IMR-90 (cell line): ENCODE data around the gene ARHGEF38. TPM values are rescaled to one million over a fixed set of nuclear protein-coding genes. Genes with fewer than 3 reads are reported as not detected.

Experiments used
- ATAC-seq: fragments of 200-7000 bp; cut with Tn5 transposase; 2 replicates; pipeline ENCODE4 v1.9.1; 2020; ENCODE audit warnings: low read depth, mild to moderate bottlenecking, moderate library complexity
- BruUV-seq: library from RNA; stranded (reverse); fragments of 400-500 nt; replicated peaks from 2 replicates; lab custom pipeline; 2021; lab: Mats Ljungman, UMichigan
- CTCF ChIA-PET: fragments of 300-600 bp; formaldehyde crosslinking; extraction: SDS; loops from one replicate; lab custom pipeline; 2021; ENCODE audit warnings: antibody characterized with exemption; lab: Yijun Ruan, JAX
- POLR2A ChIA-PET: fragments of 300-600 bp; sonication (Branson Sonifier 250); formaldehyde crosslinking; loops from one replicate; lab custom pipeline; 2022; ENCODE audit warnings: antibody characterized with exemption; ENCODE audit not compliant: unreplicated experiment; lab: Charles Lee
- DNase-seq: peaks from one replicate; pipeline ENCODE4 v3.0.0; 2013
- H2AFZ ChIP-seq: replicated peaks from 2 replicates; pipeline ENCODE3; 2013; ENCODE audit warnings: low read length, mild to moderate bottlenecking; ENCODE audit not compliant: poor library complexity
- H2AK5ac ChIP-seq: 2 replicates; pipeline ENCODE4 v1.6.1; 2013; ENCODE audit warnings: low read depth, low read length, inconsistent platforms
- H2AK9ac ChIP-seq: replicated peaks from 2 replicates; pipeline ENCODE3; 2013; ENCODE audit warnings: mild to moderate bottlenecking, low read depth, low read length, moderate library complexity; ENCODE audit not compliant: poor library complexity
- H2BK120ac ChIP-seq: 2 replicates; pipeline ENCODE4 v1.6.1; 2013; ENCODE audit warnings: low read depth, low read length, inconsistent platforms
- H2BK15ac ChIP-seq: 3 replicates; pipeline ENCODE4 v1.6.1; 2013; ENCODE audit warnings: low read depth, low read length, inconsistent platforms
- H2BK20ac ChIP-seq: 2 replicates; pipeline ENCODE4 v1.6.1; 2013; ENCODE audit warnings: low read depth, mild to moderate bottlenecking, inconsistent platforms, low read length, moderate library complexity
- H2BK5ac ChIP-seq: 2 replicates; pipeline ENCODE4 v1.6.1; 2013; ENCODE audit warnings: mild to moderate bottlenecking, low read depth, low read length, inconsistent platforms; ENCODE audit not compliant: poor library complexity, severe bottlenecking
- H3K14ac ChIP-seq: replicated peaks from 2 replicates; pipeline ENCODE4 v1.6.1; 2013; ENCODE audit warnings: low read depth, low read length, inconsistent platforms
- H3K18ac ChIP-seq: 2 replicates; pipeline ENCODE4 v1.6.1; 2013; ENCODE audit warnings: low read depth, low read length, control low read depth
- H3K23ac ChIP-seq: 2 replicates; pipeline ENCODE4 v1.6.1; 2013; ENCODE audit warnings: low read depth, low read length, inconsistent platforms
- H3K27ac ChIP-seq: 2 replicates; pipeline ENCODE4 v1.5.1; 2013; ENCODE audit warnings: mild to moderate bottlenecking, control low read depth, low read length; ENCODE audit not compliant: insufficient read depth
- H3K27me3 ChIP-seq: 2 replicates; pipeline ENCODE4 v1.6.1; 2013; ENCODE audit warnings: low read length; ENCODE audit not compliant: control insufficient read depth, insufficient read depth
- H3K36me3 ChIP-seq: 2 replicates; pipeline ENCODE4 v1.6.1; 2013; ENCODE audit warnings: low read length, mixed read lengths; ENCODE audit not compliant: control insufficient read depth, insufficient read depth
- H3K4ac ChIP-seq: 2 replicates; pipeline ENCODE4 v1.6.1; 2013; ENCODE audit warnings: low read depth, low read length, inconsistent platforms
- H3K4me1 ChIP-seq: 2 replicates; pipeline ENCODE4 v1.6.1; 2013; ENCODE audit warnings: low read length, mixed read lengths; ENCODE audit not compliant: control insufficient read depth, insufficient read depth
- H3K4me2 ChIP-seq: 2 replicates; pipeline ENCODE4 v1.6.1; 2013; ENCODE audit warnings: low read depth, mild to moderate bottlenecking, control low read depth, low read length, moderate library complexity
- H3K4me3 ChIP-seq: 2 replicates; pipeline ENCODE4 v1.5.1; 2013; ENCODE audit warnings: low read depth, mild to moderate bottlenecking, control low read depth, low read length, moderate library complexity; ENCODE audit not compliant: insufficient read depth
- H3K56ac ChIP-seq: 2 replicates; pipeline ENCODE4 v1.6.1; 2013; ENCODE audit warnings: low read length, inconsistent platforms; ENCODE audit not compliant: insufficient read depth; ENCODE audit errors: extremely low read depth
- H3K79me1 ChIP-seq, 2 experiments: 2 replicates each; pipeline ENCODE4 v1.6.1; 2013; ENCODE audit warnings: low read length in 2 of 2, inconsistent platforms in 1 of 2, low read depth in 1 of 2
- H3K9ac ChIP-seq: 2 replicates; pipeline ENCODE4 v1.6.1; 2013; ENCODE audit warnings: low read depth, low read length, control low read depth
- H3K9me1 ChIP-seq: 2 replicates; pipeline ENCODE4 v1.6.1; 2013; ENCODE audit warnings: low read length, inconsistent platforms; ENCODE audit not compliant: insufficient read depth
- H3K9me3 ChIP-seq: 2 replicates; pipeline ENCODE4 v1.6.1; 2013; ENCODE audit warnings: low read length; ENCODE audit not compliant: control insufficient read depth, insufficient read depth
- H4K20me1 ChIP-seq: 2 replicates; pipeline ENCODE4 v1.6.1; 2013; ENCODE audit warnings: low read length, inconsistent platforms; ENCODE audit not compliant: insufficient read depth
- H4K5ac ChIP-seq: 2 replicates; pipeline ENCODE4 v1.6.1; 2013; ENCODE audit warnings: mild to moderate bottlenecking, low read depth, low read length, control low read depth
- H4K8ac ChIP-seq, 2 experiments: 2 replicates each; pipeline ENCODE4 v1.6.1; 2013; ENCODE audit warnings: low read depth in 2 of 2, low read length in 2 of 2, control low read depth in 1 of 2, inconsistent platforms in 1 of 2
- H4K91ac ChIP-seq: 2 replicates; pipeline ENCODE4 v1.6.1; 2013; ENCODE audit warnings: low read depth, low read length, inconsistent platforms; ENCODE audit not compliant: insufficient read depth
- BHLHE40 ChIP-seq: fragments of 150-350 bp; IDR thresholded peaks from 2 replicates; pipeline ENCODE4 v1.6.1; 2016; ENCODE audit warnings: mild to moderate bottlenecking, low read depth, low read length
- CEBPB ChIP-seq: IDR thresholded peaks from 2 replicates; pipeline ENCODE4 v1.6.1; 2012; ENCODE audit warnings: low read depth, low read length, improper control_type of control experiment
- CHD1 ChIP-seq: IDR thresholded peaks from 2 replicates; pipeline ENCODE4 v1.6.1; 2012; ENCODE audit warnings: low read depth, low read length, improper control_type of control experiment
- FOS ChIP-seq: fragments of 150-350 bp; IDR thresholded peaks from 2 replicates; pipeline ENCODE4 v1.6.1; 2016; ENCODE audit warnings: low read depth, low read length
- MAFK ChIP-seq: IDR thresholded peaks from 2 replicates; pipeline ENCODE4 v1.6.1; 2012; ENCODE audit warnings: low read depth, low read length, improper control_type of control experiment
- MAZ ChIP-seq: IDR thresholded peaks from 2 replicates; pipeline ENCODE4 v1.6.1; 2012; ENCODE audit warnings: low read depth, mild to moderate bottlenecking, low read length, improper control_type of control experiment, moderate library complexity, borderline replicate concordance
- MXI1 ChIP-seq: IDR thresholded peaks from 2 replicates; pipeline ENCODE4 v1.6.1; 2012; ENCODE audit warnings: low read depth, mild to moderate bottlenecking, low read length, moderate library complexity, borderline replicate concordance
- NFE2L2 ChIP-seq: fragments of 150-350 bp; IDR thresholded peaks from 2 replicates; pipeline ENCODE4 v1.6.1; 2016; ENCODE audit warnings: low read depth, mild to moderate bottlenecking, low read length
- POLR2A ChIP-seq: IDR thresholded peaks from 2 replicates; pipeline ENCODE4 v1.6.1; 2012; ENCODE audit warnings: mild to moderate bottlenecking, low read depth, low read length
- RAD21 ChIP-seq: IDR thresholded peaks from 2 replicates; pipeline ENCODE4 v1.6.1; 2012; ENCODE audit warnings: low read length, improper control_type of control experiment
- RCOR1 ChIP-seq: IDR thresholded peaks from 2 replicates; pipeline ENCODE4 v1.6.1; 2012; ENCODE audit warnings: mild to moderate bottlenecking, low read length, improper control_type of control experiment; ENCODE audit not compliant: insufficient replicate concordance
- RFX5 ChIP-seq: IDR thresholded peaks from 2 replicates; pipeline ENCODE4 v1.8.0; 2012; ENCODE audit warnings: low read depth, mild to moderate bottlenecking, low read length, moderate library complexity
- SMC3 ChIP-seq: fragments of 150-350 bp; IDR thresholded peaks from 2 replicates; pipeline ENCODE4 v1.6.1; 2016; ENCODE audit warnings: low read depth, mild to moderate bottlenecking, antibody characterized with exemption, low read length, moderate library complexity
- WGBS, 2 experiments: methylation state at CpG; one replicate each; pipeline versions ENCODE4 v1.1.5 to v1.1.7; 2013; ENCODE audit warnings: missing lambda C conversion rate in 2 of 2; ENCODE audit not compliant: insufficient read length in 1 of 2; ENCODE audit errors: extremely low coverage in 2 of 2; 5-methylcytosine and 5-hydroxymethylcytosine counted together
- dilution Hi-C: fragments of 300-500 bp; cut with HindIII; formaldehyde crosslinking; loops from one replicate; pipeline ENCODE4 v1.14.3; 2018; ENCODE audit warnings: low sequenced_read_pairs; ENCODE audit not compliant: unreplicated experiment
- in situ Hi-C: fragments of 300-500 bp; cut with MboI; formaldehyde crosslinking; loops from 3 replicates; pipeline ENCODE4 v1.14.3; 2019; ENCODE audit warnings: low sequenced_read_pairs, inconsistent platforms, mixed read lengths
- intact Hi-C: fragments of 100-400 bp; cut with micrococcal nuclease; formaldehyde crosslinking; loops from 2 replicates; pipeline ENCODE4 v1.10.0; 2022
- polyA plus RNA-seq, 3 experiments: library from polyadenylated mRNA; depleted of rRNA; stranded (reverse); fragments of >200 nt; gene quantifications; 2 replicates each; pipeline ENCODE4 v1.2.3, GENCODE V29; 2012; ENCODE audit warnings: low replicate concordance in 1 of 3
- total RNA-seq: library from RNA; depleted of rRNA; stranded (reverse); fragments of >200 nt; gene quantifications from 2 replicates; pipeline ENCODE4 v1.2.3, GENCODE V29; 2012
- TF ChIP-seq, protein P1 (sequence below): conservative IDR thresholded peaks from 2 replicates; pipeline ENCODE4 v1.5.1; 2012; ENCODE audit warnings: mild to moderate bottlenecking, low read depth, low read length, improper control_type of control experiment
- TF ChIP-seq, protein P2 (sequence below): fragments of 150-350 bp; IDR thresholded peaks from 2 replicates; pipeline ENCODE4 v1.6.1; 2017; ENCODE audit warnings: mild to moderate bottlenecking, antibody characterized with exemption, low read length, low read depth
- TF ChIP-seq, protein P3 (sequence below): fragments of 150-350 bp; IDR thresholded peaks from 2 replicates; pipeline ENCODE4 v1.6.1; 2016; ENCODE audit warnings: low read depth, mild to moderate bottlenecking, low read length, moderate library complexity, borderline replicate concordance

Gene ARHGEF38
- total and polyA plus RNA-seq, 2 of the 4 experiments (the other 2 are of a cell fraction) = not detected

DNA sequence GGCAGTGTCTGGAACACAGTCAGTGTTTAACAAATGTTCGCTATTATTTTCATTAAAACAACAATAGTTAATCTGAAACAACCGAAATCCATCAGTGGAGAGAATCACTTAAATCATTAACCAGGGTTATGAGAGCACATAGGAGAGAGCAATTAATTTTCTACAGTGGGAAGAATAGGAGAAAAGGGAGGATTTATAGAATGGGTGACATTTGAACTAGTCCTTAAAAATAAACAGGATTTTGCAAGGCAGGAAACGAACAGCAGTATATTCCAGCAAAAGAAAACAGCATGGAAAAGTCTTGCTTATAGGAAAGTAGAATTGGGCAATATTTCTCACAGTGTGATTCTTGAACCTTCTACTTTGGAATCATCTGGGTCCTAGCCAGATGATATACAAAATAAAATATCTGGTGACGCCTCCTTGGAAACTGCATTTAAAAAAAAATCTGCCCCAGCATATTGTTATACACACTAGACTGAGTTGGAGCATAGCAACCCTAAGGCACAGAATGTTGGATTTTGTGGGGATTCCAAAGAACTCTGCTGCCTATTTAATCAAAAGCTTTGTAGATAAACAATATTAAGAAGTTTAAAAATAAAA is 100.0 kb downstream of the ARHGEF38 start:
- TF ChIP-seq, protein P1, sequence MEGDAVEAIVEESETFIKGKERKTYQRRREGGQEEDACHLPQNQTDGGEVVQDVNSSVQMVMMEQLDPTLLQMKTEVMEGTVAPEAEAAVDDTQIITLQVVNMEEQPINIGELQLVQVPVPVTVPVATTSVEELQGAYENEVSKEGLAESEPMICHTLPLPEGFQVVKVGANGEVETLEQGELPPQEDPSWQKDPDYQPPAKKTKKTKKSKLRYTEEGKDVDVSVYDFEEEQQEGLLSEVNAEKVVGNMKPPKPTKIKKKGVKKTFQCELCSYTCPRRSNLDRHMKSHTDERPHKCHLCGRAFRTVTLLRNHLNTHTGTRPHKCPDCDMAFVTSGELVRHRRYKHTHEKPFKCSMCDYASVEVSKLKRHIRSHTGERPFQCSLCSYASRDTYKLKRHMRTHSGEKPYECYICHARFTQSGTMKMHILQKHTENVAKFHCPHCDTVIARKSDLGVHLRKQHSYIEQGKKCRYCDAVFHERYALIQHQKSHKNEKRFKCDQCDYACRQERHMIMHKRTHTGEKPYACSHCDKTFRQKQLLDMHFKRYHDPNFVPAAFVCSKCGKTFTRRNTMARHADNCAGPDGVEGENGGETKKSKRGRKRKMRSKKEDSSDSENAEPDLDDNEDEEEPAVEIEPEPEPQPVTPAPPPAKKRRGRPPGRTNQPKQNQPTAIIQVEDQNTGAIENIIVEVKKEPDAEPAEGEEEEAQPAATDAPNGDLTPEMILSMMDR = no peak
- TF ChIP-seq MXI1 (no peak), RFX5 (no peak), RAD21 (no peak), CEBPB (no peak), NFE2L2 (no peak), POLR2A (no peak), BHLHE40 (no peak), MAZ (no peak), CHD1 (no peak), FOS (no peak), RCOR1 (no peak), MAFK (no peak), SMC3 (no peak)
- TF ChIP-seq, protein P2, sequence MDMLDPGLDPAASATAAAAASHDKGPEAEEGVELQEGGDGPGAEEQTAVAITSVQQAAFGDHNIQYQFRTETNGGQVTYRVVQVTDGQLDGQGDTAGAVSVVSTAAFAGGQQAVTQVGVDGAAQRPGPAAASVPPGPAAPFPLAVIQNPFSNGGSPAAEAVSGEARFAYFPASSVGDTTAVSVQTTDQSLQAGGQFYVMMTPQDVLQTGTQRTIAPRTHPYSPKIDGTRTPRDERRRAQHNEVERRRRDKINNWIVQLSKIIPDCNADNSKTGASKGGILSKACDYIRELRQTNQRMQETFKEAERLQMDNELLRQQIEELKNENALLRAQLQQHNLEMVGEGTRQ = no peak
- TF ChIP-seq, protein P3, sequence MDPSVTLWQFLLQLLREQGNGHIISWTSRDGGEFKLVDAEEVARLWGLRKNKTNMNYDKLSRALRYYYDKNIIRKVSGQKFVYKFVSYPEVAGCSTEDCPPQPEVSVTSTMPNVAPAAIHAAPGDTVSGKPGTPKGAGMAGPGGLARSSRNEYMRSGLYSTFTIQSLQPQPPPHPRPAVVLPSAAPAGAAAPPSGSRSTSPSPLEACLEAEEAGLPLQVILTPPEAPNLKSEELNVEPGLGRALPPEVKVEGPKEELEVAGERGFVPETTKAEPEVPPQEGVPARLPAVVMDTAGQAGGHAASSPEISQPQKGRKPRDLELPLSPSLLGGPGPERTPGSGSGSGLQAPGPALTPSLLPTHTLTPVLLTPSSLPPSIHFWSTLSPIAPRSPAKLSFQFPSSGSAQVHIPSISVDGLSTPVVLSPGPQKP = no peak
- Histone ChIP-seq H3K4me1 (no peaks in the 10 kb centered on the region), H3K4ac (no peak overlapping the region), H2BK120ac (no peak overlapping the region), H3K4me2 (no peak overlapping the region), H2AK5ac (no peak overlapping the region), H3K79me1 (no peaks in the 10 kb centered on the region), H2AK9ac (no peak overlapping the region), H4K20me1 (no peaks in the 10 kb centered on the region), H3K27ac (no peak overlapping the region), H3K27me3 (peaks cover 2% of the 10 kb centered on the region; the same call in 1 of the 2 replicates), H3K9me3 (no peaks in the 10 kb centered on the region), H2BK15ac (no peak overlapping the region), H3K9me1 (no peaks in the 10 kb centered on the region), H2BK5ac (no peak overlapping the region), H2AFZ (no peak overlapping the region), H3K4me3 (no peak overlapping the region), H3K18ac (no peak overlapping the region), H4K8ac (no peak overlapping the region), H2BK20ac (no peak overlapping the region), H3K14ac (no peak overlapping the region), H4K91ac (no peak overlapping the region), H3K36me3 (no peaks in the 10 kb centered on the region), H3K56ac (no peak overlapping the region), H4K5ac (no peak overlapping the region), H3K23ac (no peak overlapping the region), H3K9ac (no peak overlapping the region)
- DNase-seq = no peak
- no TSS peak for BruUV-seq
- POLR2A ChIA-PET = no interaction called here
- CTCF ChIA-PET = no interaction called here
- no CpG with 5 or more reads among the region's 4 CpGs for WGBS, 2 experiments
- intact Hi-C loops = no loop called here
- dilution Hi-C loops = no loop called here
- ATAC-seq = no peak
- in situ Hi-C loops = no loop called here
